Measurements from ENCODE around the gene MTARC2. TPM values are rescaled to one million over a fixed set of nuclear protein-coding genes. Genes with fewer than 3 reads are reported as not detected.

Gene MTARC2
- total RNA-seq, 4 donors from 2014 or later, result 24.3 to 40.5 (median 31.9) TPM

GRCh38 chr1:220813013-220813412 is 64.9 kb downstream of the MTARC2 start:
- Histone ChIP-seq H3K27me3 (no peaks in the 10 kb centered on the region), H3K27ac (no peak overlapping the region), H3K9me3 (no peaks in the 10 kb centered on the region), H3K4me3 (no peak overlapping the region), H3K36me3 (peaks cover 0 to 58% (median 0%) of the 10 kb centered on the region in 3 donors), H3K4me1 (peaks cover 0 to 23% (median 5%) of the 10 kb centered on the region in 4 donors)
- 89 to 91% methylated on average over 12 of the region's 12 CpGs for WGBS, 2 donors
- no peak for DNase-seq (ENCODE audit: low spot score in 2 of 2)
- TF ChIP-seq CTCF (IDR thresholded peaks at IDR 0.05), result no peak
- no peak for TF ChIP-seq POLR2A (IDR thresholded peaks at IDR 0.05)
- TF ChIP-seq EP300 (IDR thresholded peaks at IDR 0.05), result no peak

- Histone ChIP-seq H3K9me3 (no peaks in the 10 kb centered on the region), H3K4me3 (no peak overlapping the region), H3K4me1 (peaks cover 0 to 25% (median 0%) of the 10 kb centered on the region in 4 donors), H3K27me3 (no peaks in the 10 kb centered on the region), H3K27ac (no peak overlapping the region), H3K36me3 (peaks cover 0 to 61% (median 0%) of the 10 kb centered on the region in 3 donors)
- no peak for DNase-seq (ENCODE audit: low spot score in 2 of 2)
- TF ChIP-seq EP300 (IDR thresholded peaks at IDR 0.05) (no peak), CTCF (IDR thresholded peaks at IDR 0.05) (no peak), POLR2A (IDR thresholded peaks at IDR 0.05) (no peak)
- 89% methylated on average over 2 of the region's 2 CpGs for WGBS, 2 donors
These were observed 67.3 kb downstream of the MTARC2 start for GRCh38 chr1:220815409-220815808.

GRCh38 chr1:220817907-220818306 is 69.8 kb downstream of the MTARC2 start:
- peaks cover 0 to 21% (median 0%) of the 10 kb centered on the region in 4 donors for H3K4me1 ChIP-seq
- no peaks in the 10 kb centered on the region for H3K27me3 ChIP-seq
- H3K4me3 ChIP-seq, result no peak overlapping the region
- no peak for TF ChIP-seq EP300 (IDR thresholded peaks at IDR 0.05)
- no peak for TF ChIP-seq POLR2A (IDR thresholded peaks at IDR 0.05)
- no peak for TF ChIP-seq CTCF (IDR thresholded peaks at IDR 0.05)
- H3K36me3 ChIP-seq, result peaks cover 0 to 48% (median 0%) of the 10 kb centered on the region in 3 donors
- no peak overlapping the region for H3K27ac ChIP-seq
- H3K9me3 ChIP-seq, result no peaks in the 10 kb centered on the region
- DNase-seq (ENCODE audit: low spot score in 2 of 2), result peak in 1 of 2 donors; percentile 56
- 53 to 75% methylated on average over 1 of the region's 1 CpG for WGBS, 2 donors

- H3K4me1 ChIP-seq, result peaks cover 0 to 21% (median 0%) of the 10 kb centered on the region in 4 donors
- DNase-seq (ENCODE audit: low spot score in 2 of 2), result no peak
- no peak overlapping the region for H3K27ac ChIP-seq
- H3K4me3 ChIP-seq, result no peak overlapping the region
- WGBS, 2 donors, result 52% methylated on average over 14 of the region's 14 CpGs
- peaks cover 0 to 42% (median 0%) of the 10 kb centered on the region in 3 donors for H3K36me3 ChIP-seq
- H3K9me3 ChIP-seq, result no peaks in the 10 kb centered on the region
- no peak for TF ChIP-seq CTCF (IDR thresholded peaks at IDR 0.05)
- TF ChIP-seq POLR2A (IDR thresholded peaks at IDR 0.05), result no peak
- no peak for TF ChIP-seq EP300 (IDR thresholded peaks at IDR 0.05)
- H3K27me3 ChIP-seq, result no peaks in the 10 kb centered on the region
These were observed 70.5 kb downstream of the MTARC2 start for GRCh38 chr1:220818421-220819173.

- WGBS, 2 donors, result 38 to 49% methylated on average over 1 of the region's 1 CpG
- no peak overlapping the region for H3K27ac ChIP-seq
- TF ChIP-seq EP300 (IDR thresholded peaks at IDR 0.05) (no peak), POLR2A (IDR thresholded peaks at IDR 0.05) (no peak), CTCF (IDR thresholded peaks at IDR 0.05) (no peak)
- no peaks in the 10 kb centered on the region for H3K9me3 ChIP-seq
- H3K36me3 ChIP-seq, result peaks cover 0 to 32% (median 0%) of the 10 kb centered on the region in 3 donors
- H3K4me1 ChIP-seq, result peaks cover 0 to 21% (median 0%) of the 10 kb centered on the region in 4 donors
- H3K27me3 ChIP-seq, result no peaks in the 10 kb centered on the region
- DNase-seq (ENCODE audit: low spot score in 2 of 2), result no peak
- H3K4me3 ChIP-seq, result no peak overlapping the region
These were observed 71.4 kb downstream of the MTARC2 start for GRCh38 chr1:220819467-220820026.
